Astrocyte (in vitro differentiated cells and primary cell): Measurements from ENCODE around the gene ZHX3. TPM values are rescaled to one million over a fixed set of nuclear protein-coding genes. Genes with fewer than 3 reads are reported as not detected.
A peak's percentile ranks its signal among the peaks of the same experiment; 100 is the strongest.

Experiments
- DNase-seq: peaks from one replicate; pipeline ENCODE4 v3.0.0-alpha.2; 2010; ENCODE audit warnings: low read depth
- FAIRE-seq: peaks from 2 replicates; lab custom pipeline; 2011; peaks lifted over from hg19 to GRCh38; lab: Jason Lieb, UNC
- H2AFZ ChIP-seq: 2 replicates; pipeline ENCODE4 v1.6.0; 2012; ENCODE audit warnings: low read depth, low read length, inconsistent platforms
- H3K27ac ChIP-seq: 2 replicates; pipeline ENCODE4 v1.5.1; 2011; ENCODE audit warnings: low read depth, low read length, inconsistent platforms
- H3K27me3 ChIP-seq: 2 replicates; pipeline ENCODE4 v1.6.0; 2011; ENCODE audit warnings: low read length, inconsistent platforms; ENCODE audit not compliant: insufficient read depth
- H3K36me3 ChIP-seq: 2 replicates; pipeline ENCODE4 v1.5.1; 2011; ENCODE audit warnings: low read length, inconsistent platforms; ENCODE audit not compliant: insufficient read depth
- H3K4me1 ChIP-seq: 2 replicates; pipeline ENCODE4 v1.5.1; 2011; ENCODE audit warnings: low read length, inconsistent platforms; ENCODE audit not compliant: insufficient read depth
- H3K4me2 ChIP-seq: 2 replicates; pipeline ENCODE4 v1.6.0; 2012; ENCODE audit warnings: low read length, inconsistent platforms
- H3K4me3 ChIP-seq: 2 replicates; pipeline ENCODE4 v1.5.1; 2011; ENCODE audit warnings: low read depth, mild to moderate bottlenecking, low read length, inconsistent platforms; ENCODE audit not compliant: insufficient read depth
- H3K79me2 ChIP-seq: 2 replicates; pipeline ENCODE4 v1.6.0; 2012; ENCODE audit warnings: mild to moderate bottlenecking, low read length, inconsistent platforms; ENCODE audit not compliant: insufficient read depth
- H3K9ac ChIP-seq: 2 replicates; pipeline ENCODE4 v1.6.0; 2012; ENCODE audit warnings: mild to moderate bottlenecking, low read length, inconsistent platforms
- H3K9me3 ChIP-seq: 2 replicates; pipeline ENCODE4 v1.5.1; 2012; ENCODE audit warnings: low read depth, mild to moderate bottlenecking, low read length, inconsistent platforms; ENCODE audit not compliant: insufficient read depth
- H4K20me1 ChIP-seq: 2 replicates; pipeline ENCODE4 v1.6.0; 2012; ENCODE audit warnings: low read length, inconsistent platforms; ENCODE audit not compliant: insufficient read depth
- H3K27ac Mint-ChIP-seq: one replicate; pipeline ENCODE4 v1.8.0; 2021; ENCODE audit warnings: mild to moderate bottlenecking, mixed read lengths; ENCODE audit not compliant: unreplicated experiment
- H3K27me3 Mint-ChIP-seq: one replicate; pipeline ENCODE4 v1.8.0; 2021; ENCODE audit warnings: low read depth, mixed read lengths; ENCODE audit not compliant: unreplicated experiment
- H3K36me3 Mint-ChIP-seq: one replicate; pipeline ENCODE4 v1.8.0; 2021; ENCODE audit warnings: low read depth, mixed read lengths; ENCODE audit not compliant: unreplicated experiment
- H3K4me1 Mint-ChIP-seq: one replicate; pipeline ENCODE4 v1.8.0; 2021; ENCODE audit warnings: low read depth, mixed read lengths; ENCODE audit not compliant: unreplicated experiment
- H3K4me3 Mint-ChIP-seq: one replicate; pipeline ENCODE4 v1.8.0; 2021; ENCODE audit warnings: mild to moderate bottlenecking, moderate library complexity, mixed read lengths; ENCODE audit not compliant: unreplicated experiment
- H3K9me3 Mint-ChIP-seq: one replicate; pipeline ENCODE4 v1.8.0; 2021; ENCODE audit warnings: mild to moderate bottlenecking, mixed read lengths; ENCODE audit not compliant: unreplicated experiment
- CTCF ChIP-seq: IDR thresholded peaks from 2 replicates; pipeline ENCODE4 v1.5.1; 2011; ENCODE audit warnings: low read depth, mild to moderate bottlenecking, inconsistent platforms, low read length, moderate library complexity; ENCODE audit not compliant: insufficient read depth
- EZH2 ChIP-seq: IDR thresholded peaks from 2 replicates; pipeline ENCODE4 v1.6.1; 2012; ENCODE audit warnings: mild to moderate bottlenecking, low read length, inconsistent platforms; ENCODE audit not compliant: insufficient read depth
- total RNA-seq: library from RNA; stranded (reverse); gene quantifications from 2 replicates; pipeline ENCODE4 v1.2.1, GENCODE V29; 2021

The ZHX3 gene
- total RNA-seq, 1 donor from 2014 or later = 41.6 TPM

DNA sequence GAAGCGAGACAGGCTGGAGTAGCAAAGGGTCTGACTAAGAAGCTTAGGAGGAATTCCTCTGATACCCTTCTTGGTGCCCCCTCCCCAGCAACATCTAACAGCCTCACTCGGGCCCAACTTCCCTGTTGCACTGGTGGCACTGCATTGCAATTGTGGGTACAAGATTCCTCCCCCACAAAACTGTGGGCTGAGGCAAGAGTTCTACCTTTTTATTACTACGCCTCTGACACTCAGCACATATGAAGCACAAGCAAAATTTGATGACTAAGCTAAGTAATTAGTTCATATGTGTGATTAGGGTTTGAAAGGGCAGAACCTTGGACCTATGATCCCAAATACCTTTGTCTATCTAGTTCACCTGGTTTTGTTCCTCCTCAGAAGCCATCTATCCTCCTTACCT is 83.5 kb downstream of the ZHX3 start:
- H2AFZ ChIP-seq = no peak overlapping the region
- no peaks in the 10 kb centered on the region for H3K9me3 ChIP-seq
- peak overlapping the region; percentile 97 for H3K27ac Mint-ChIP-seq
- H3K9me3 Mint-ChIP-seq = no peaks in the 10 kb centered on the region
- H3K36me3 Mint-ChIP-seq = no peaks in the 10 kb centered on the region
- TF ChIP-seq EZH2 (no peak), CTCF (no peak)
- H4K20me1 ChIP-seq = no peaks in the 10 kb centered on the region
- H3K36me3 ChIP-seq = no peaks in the 10 kb centered on the region
- peak overlapping the region; percentile 51 for H3K9ac ChIP-seq
- peak overlapping the region; percentile 36 for H3K4me2 ChIP-seq
- no peaks in the 10 kb centered on the region for H3K27me3 Mint-ChIP-seq
- H3K27ac ChIP-seq = peak overlapping the region; percentile 88
- DNase-seq (no peak), FAIRE-seq (no peak)
- H3K4me3 Mint-ChIP-seq = no peak overlapping the region
- H3K79me2 ChIP-seq = peaks cover 17% of the 10 kb centered on the region
- no peaks in the 10 kb centered on the region for H3K27me3 ChIP-seq
- H3K4me1 ChIP-seq = peaks cover 21% of the 10 kb centered on the region
- H3K4me1 Mint-ChIP-seq = peaks cover 24% of the 10 kb centered on the region
- H3K4me3 ChIP-seq = no peak overlapping the region

DNA sequence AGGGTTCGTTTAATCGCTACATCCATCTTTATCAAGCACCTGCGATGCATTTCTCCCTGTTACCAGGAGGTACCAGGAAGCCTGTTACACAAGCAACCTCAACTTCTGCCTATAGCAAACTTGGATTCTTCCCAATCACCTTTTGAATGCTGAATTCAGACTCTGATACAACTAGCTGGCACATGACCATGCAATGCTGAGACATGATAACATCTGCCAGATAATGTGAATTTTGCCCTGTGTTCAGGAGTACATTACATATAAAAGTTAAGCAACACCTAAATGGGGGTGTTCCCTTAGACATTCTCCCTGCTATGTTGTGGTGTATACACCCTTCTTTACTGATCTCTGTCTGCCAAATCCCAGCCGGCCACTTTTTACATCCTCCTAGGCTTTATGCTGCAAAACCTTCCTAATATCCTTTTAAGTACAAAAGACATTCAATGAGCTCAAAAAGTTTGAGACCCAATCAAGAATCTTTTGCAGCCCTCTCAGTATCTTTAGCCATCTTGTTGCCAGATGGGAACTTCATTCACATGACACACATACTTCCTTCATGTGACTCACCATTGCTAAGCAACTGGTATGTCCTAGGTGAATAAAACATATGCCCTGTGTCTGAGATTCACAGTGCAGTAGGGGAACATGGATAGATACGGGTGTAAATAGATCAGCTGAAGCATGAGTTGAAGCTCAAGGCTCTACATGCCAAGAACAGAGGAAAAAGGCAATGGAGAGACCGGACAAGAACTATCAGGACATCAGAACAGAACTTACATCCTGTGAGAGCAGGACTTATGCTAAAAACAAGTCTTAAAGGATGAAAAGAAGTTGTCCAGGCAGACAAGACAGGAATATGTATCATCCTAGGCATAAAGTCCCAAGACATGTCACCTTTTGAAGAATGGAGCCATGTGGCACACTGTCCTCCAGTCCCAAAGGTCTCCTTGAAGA is 84.3 kb downstream of the ZHX3 start:
- no peaks in the 10 kb centered on the region for H3K36me3 ChIP-seq
- H3K79me2 ChIP-seq = peaks cover 17% of the 10 kb centered on the region
- H3K27ac ChIP-seq = peak overlapping the region; percentile 88
- TF ChIP-seq EZH2 = no peak
- TF ChIP-seq CTCF = no peak
- DNase-seq = peak; percentile 92
- Mint-ChIP-seq H3K4me3 (peak overlapping the region; percentile 45), H3K27me3 (no peaks in the 10 kb centered on the region), H3K9me3 (no peaks in the 10 kb centered on the region), H3K4me1 (peaks cover 24% of the 10 kb centered on the region), H3K36me3 (no peaks in the 10 kb centered on the region), H3K27ac (peak overlapping the region; percentile 97)
- H2AFZ ChIP-seq = no peak overlapping the region
- H3K4me2 ChIP-seq = peak overlapping the region; percentile 36
- H3K9me3 ChIP-seq = no peaks in the 10 kb centered on the region
- peak; percentile 60 for FAIRE-seq
- no peaks in the 10 kb centered on the region for H4K20me1 ChIP-seq
- no peaks in the 10 kb centered on the region for H3K27me3 ChIP-seq
- H3K4me1 ChIP-seq = peaks cover 21% of the 10 kb centered on the region
- peak overlapping the region; percentile 59 for H3K9ac ChIP-seq
- H3K4me3 ChIP-seq = no peak overlapping the region

- no peak for FAIRE-seq
Measured at GRCh38 chr20:41231136-41231535, 86.4 kb downstream of the ZHX3 start.

More at GRCh38 chr20:41231136-41231535, 86.4 kb downstream of the ZHX3 start:
- H3K27ac Mint-ChIP-seq = peak overlapping the region; percentile 70
- no peaks in the 10 kb centered on the region for H4K20me1 ChIP-seq
- H3K4me1 Mint-ChIP-seq = peaks cover 24% of the 10 kb centered on the region
- peak overlapping the region; percentile 88 for H3K27ac ChIP-seq
- no peaks in the 10 kb centered on the region for H3K36me3 Mint-ChIP-seq
- H3K4me3 Mint-ChIP-seq = no peak overlapping the region
- H3K27me3 ChIP-seq = no peaks in the 10 kb centered on the region
- H3K36me3 ChIP-seq = no peaks in the 10 kb centered on the region
- DNase-seq = no peak
- H3K9me3 ChIP-seq = no peaks in the 10 kb centered on the region
- H3K4me1 ChIP-seq = peaks cover 21% of the 10 kb centered on the region
- H3K4me3 ChIP-seq = no peak overlapping the region
- H3K9ac ChIP-seq = no peak overlapping the region
- H2AFZ ChIP-seq = no peak overlapping the region
- H3K27me3 Mint-ChIP-seq = no peaks in the 10 kb centered on the region
- TF ChIP-seq CTCF (no peak), EZH2 (no peak)
- no peaks in the 10 kb centered on the region for H3K9me3 Mint-ChIP-seq
- H3K4me2 ChIP-seq = no peak overlapping the region
- H3K79me2 ChIP-seq = peaks cover 17% of the 10 kb centered on the region
